Urinary bladder (tissue), 4 donors: ENCODE measurements around the gene HAPSTR1. TPM values are rescaled to one million over a fixed set of nuclear protein-coding genes. Genes with fewer than 3 reads are reported as not detected.
"Not testable (repeated sequence)": the region's sequence is repeated elsewhere in the genome, so short reads cannot be mapped to it uniquely, and the experiment has no call there.

Source experiments
- DNase-seq: peaks from one replicate; pipeline ENCODE4 v3.0.0-alpha.2; 2015; ENCODE audit errors: extremely low spot score
- H3K27ac ChIP-seq: one replicate; pipeline ENCODE4 v1.5.1; 2013; ENCODE audit warnings: low read depth, mild to moderate bottlenecking, moderate library complexity
- H3K36me3 ChIP-seq: one replicate; pipeline ENCODE4 v1.6.1; 2013; ENCODE audit warnings: mild to moderate bottlenecking, moderate library complexity; ENCODE audit not compliant: insufficient read depth
- H3K4me1 ChIP-seq: one replicate; pipeline ENCODE4 v1.6.1; 2013; ENCODE audit warnings: mild to moderate bottlenecking, moderate library complexity; ENCODE audit not compliant: insufficient read depth
- H3K4me3 ChIP-seq: one replicate; pipeline ENCODE4 v1.5.1; 2013; ENCODE audit warnings: low read depth, low read length
- WGBS: extraction: QIAGEN DNeasy Blood & Tissue Kit; methylation state at CpG from one replicate; pipeline ENCODE4 v1.1.7; 2013; 5-methylcytosine and 5-hydroxymethylcytosine counted together
- polyA plus RNA-seq: library from polyadenylated mRNA; stranded (reverse); fragments of 200-250 nt; gene quantifications from one replicate; pipeline ENCODE4 v1.2.3, GENCODE V29; 2013
- total RNA-seq: library from RNA; depleted of rRNA; stranded (reverse); fragments of >200 nt; gene quantifications from one replicate; pipeline ENCODE4 v1.2.3, GENCODE V29; 2014
- donor health status: healthy with polysubstance abuse.
- donor health status: healthy.

Gene HAPSTR1
- total and polyA plus RNA-seq, 2 donors = 16.9 to 69.1 TPM

DNA sequence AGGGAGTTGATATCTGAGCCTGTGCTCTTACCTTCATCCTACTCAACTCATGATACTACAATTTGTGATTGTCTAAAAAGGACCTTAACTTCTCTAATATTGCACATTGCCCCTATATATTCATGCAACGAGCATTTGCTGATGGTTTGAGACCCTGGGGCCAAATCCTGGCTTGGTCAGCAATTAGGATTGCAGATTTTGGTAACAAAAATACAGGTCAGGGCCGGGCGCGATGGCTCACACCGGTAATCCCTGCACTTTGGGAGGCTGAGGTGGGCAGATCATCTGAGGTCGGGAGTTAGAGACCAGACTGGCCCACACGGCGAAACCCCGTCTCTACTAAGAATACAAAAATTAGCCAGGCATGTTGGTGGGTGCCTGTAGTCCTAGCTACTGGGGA, 35.4 kb upstream of the HAPSTR1 start:
- 87% methylated on average over 9 of the region's 9 CpGs for WGBS
- no peak for DNase-seq

DNA sequence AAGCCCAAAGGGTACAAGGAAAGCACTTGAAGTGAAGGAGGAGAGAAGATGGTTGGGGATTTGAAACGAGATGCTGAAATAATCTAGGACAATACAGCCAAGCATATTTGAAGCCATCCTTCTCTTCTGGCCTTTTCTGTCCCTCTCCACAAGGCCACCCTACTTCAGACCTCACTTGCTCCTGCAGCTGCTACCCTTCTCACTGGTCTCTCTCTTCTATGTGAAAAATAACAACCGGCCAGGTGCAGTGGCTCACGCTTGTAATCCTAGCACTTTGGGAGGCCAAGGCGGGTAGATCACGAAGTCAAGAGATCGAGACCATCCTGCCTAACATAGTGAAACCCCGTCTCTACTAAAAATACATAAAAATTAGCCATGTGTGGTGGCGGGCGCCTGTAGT, 33.2 kb upstream of the HAPSTR1 start:
- no peak for DNase-seq
- Histone ChIP-seq H3K27ac (no peak overlapping the region), H3K36me3 (no peaks in the 10 kb centered on the region), H3K4me3 (no peak overlapping the region), H3K4me1 (no peaks in the 10 kb centered on the region)
- 91% methylated on average over 9 of the region's 9 CpGs for WGBS

More for the DNA sequence above, 35.4 kb upstream of the HAPSTR1 start:
- H3K4me1 ChIP-seq = no peaks in the 10 kb centered on the region
- no peak overlapping the region for H3K4me3 ChIP-seq
- no peak overlapping the region for H3K27ac ChIP-seq
- H3K36me3 ChIP-seq = no peaks in the 10 kb centered on the region

DNA sequence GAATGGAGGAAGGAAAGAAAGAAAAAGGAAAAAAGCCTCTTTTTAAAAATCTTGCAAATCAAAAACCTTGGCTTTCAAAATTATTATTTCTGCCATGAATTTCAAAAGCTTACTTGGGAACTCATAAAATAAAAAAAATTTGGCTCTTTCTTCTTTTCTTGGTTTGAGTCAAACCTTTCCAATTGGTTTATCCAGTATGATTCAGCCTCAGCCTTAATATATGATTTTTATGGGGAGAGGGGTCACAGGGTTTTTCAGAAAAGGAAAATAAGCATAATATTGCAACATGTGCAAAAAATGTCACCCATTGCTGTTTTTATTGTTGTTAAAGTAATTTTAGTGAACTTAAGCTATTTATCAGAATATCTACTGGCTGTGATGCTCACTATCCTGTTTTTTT, 31.2 kb upstream of the HAPSTR1 start:
- no peak overlapping the region for H3K27ac ChIP-seq
- DNase-seq = no peak
- no peaks in the 10 kb centered on the region for H3K4me1 ChIP-seq
- H3K4me3 ChIP-seq = no peak overlapping the region
- no peaks in the 10 kb centered on the region for H3K36me3 ChIP-seq

DNA sequence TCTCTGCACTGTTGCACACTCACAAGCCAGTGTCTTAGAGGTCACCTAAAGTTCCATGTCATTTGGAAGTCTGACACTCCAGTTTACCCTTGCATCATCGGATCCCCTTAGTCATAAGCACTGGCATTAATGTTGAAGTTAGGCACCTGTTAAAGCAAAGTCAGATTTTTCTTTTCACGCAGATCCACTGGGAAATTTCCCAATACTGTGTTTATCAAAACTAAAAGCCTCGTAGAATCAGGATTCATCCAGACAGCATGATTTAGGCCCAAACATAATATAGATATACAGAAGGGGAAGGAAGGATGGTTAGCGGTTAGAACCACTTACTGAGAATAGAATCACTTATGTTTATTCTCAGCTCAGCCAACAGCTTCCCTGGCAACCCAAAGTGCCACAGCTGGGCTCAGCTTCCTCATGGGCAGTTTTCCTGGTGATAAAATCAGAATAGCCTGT, 30.1 kb upstream of the HAPSTR1 start:
- no peak for DNase-seq
- 26% methylated on average over 4 of the region's 4 CpGs for WGBS
- H3K4me1 ChIP-seq = no peaks in the 10 kb centered on the region
- H3K27ac ChIP-seq = no peak overlapping the region
- H3K36me3 ChIP-seq = no peaks in the 10 kb centered on the region
- H3K4me3 ChIP-seq = no peak overlapping the region

DNA sequence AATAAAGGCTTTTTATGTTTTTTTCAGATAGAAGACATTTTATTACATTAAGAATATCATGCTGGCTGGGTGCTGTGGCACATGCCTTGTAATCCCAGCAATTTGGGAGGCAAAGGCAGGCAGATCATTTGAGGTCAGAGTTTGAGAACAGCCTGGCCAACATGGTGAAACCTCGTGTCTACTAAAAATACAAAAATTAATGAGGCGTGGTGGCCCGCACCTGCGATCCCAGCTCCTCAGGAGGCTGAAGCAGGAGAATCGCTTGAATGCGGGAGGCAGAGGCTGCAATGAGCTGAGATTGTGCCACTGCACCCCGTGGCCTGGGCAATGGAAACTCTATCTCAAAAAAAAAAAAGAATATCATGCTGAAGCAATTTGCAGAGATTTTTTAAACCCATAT, 29.1 kb upstream of the HAPSTR1 start:
- no peak for DNase-seq
- Histone ChIP-seq H3K4me1 (no peaks in the 10 kb centered on the region), H3K36me3 (no peaks in the 10 kb centered on the region), H3K27ac (no peak overlapping the region), H3K4me3 (no peak overlapping the region)
- 86% methylated on average over 7 of the region's 7 CpGs for WGBS

DNA sequence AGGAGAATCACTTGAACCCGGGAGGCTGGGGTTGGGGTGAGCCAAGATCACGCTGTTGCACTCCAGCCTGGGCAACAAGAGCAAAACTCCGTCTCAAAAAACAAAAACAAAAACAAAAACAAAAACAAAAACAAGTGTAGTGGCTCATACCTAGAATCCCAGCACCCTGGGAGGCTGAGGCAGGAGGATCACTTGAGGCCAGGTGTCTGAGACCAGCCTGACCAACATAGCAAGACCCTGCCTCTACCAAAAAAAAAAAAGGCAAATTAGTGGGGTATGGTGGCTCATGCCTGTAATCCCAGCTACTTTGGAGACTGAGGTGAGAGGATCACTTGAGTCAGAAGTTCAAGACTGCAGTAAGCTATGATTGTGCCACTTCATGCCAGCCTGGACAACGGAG, 26.4 kb upstream of the HAPSTR1 start:
- H3K4me1 ChIP-seq = no peaks in the 10 kb centered on the region
- no peak for DNase-seq
- H3K36me3 ChIP-seq = no peaks in the 10 kb centered on the region
- no peak overlapping the region for H3K4me3 ChIP-seq
- H3K27ac ChIP-seq = no peak overlapping the region
- WGBS = 93% methylated on average over 4 of the region's 4 CpGs

DNA sequence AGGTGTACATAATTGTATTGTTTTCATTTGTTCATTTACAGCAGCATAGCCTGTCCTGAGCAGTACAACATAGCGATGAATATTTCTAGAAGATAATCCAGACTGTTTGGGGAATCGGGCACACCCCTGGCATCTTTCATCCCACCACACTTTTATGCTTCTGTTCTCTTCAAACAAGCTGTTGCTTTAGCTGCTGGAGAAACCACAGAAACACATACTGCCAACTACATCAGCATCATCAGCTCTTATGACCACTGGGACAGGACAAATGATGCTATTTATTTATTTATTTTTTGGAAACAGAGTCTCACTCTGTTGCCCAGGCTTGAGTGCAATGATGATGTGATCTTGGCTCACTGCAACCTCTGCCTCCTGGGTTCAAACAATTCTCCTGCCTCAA, 22.6 kb upstream of the HAPSTR1 start:
- no peak overlapping the region for H3K27ac ChIP-seq
- H3K4me3 ChIP-seq = no peak overlapping the region
- no peaks in the 10 kb centered on the region for H3K4me1 ChIP-seq
- no peak for DNase-seq
- no peaks in the 10 kb centered on the region for H3K36me3 ChIP-seq
- whole genome bisulfite sequencing = 96% methylated on average over 2 of the region's 2 CpGs

DNA sequence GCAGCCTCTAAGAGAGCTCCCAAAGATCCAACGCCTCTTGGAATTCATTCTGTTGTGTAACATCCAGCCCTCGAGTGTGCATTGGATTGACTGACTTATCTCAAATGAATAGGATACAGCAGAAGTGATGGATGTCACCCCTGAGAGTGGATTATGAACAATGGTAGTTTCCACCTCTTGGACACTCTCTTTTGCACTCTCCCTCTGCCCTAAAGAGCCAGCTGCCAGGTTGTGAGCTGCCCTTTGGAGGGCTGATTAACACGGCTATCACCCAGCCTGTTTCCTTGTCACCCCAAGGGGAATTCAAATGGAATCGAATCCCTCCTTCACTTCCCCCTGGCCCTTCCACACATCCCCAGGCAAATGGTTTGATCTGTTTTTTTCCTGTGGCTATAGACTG, 21.2 kb upstream of the HAPSTR1 start:
- Histone ChIP-seq H3K36me3 (no peaks in the 10 kb centered on the region), H3K27ac (no peak overlapping the region), H3K4me3 (no peak overlapping the region), H3K4me1 (no peaks in the 10 kb centered on the region)
- WGBS = 65% methylated on average over 4 of the region's 4 CpGs
- no peak for DNase-seq

DNA sequence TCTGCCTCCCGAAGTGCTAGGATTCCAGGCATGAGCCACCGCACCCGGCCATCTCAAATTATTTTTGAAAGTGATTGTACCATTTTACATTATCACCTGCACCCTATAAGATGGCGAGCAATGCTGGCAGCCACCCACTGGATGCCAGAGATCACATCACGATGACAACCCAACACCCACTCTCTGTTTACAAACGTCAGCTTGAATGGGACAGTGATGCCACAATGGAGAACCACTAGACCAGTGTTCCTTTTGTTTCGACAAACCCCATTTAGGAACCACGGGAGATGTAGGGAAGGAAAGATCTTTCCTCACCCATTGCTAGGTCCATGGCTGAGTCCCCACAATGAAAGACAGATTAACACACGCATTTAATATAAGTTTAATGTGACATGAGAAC, 20.1 kb upstream of the HAPSTR1 start:
- H3K4me3 ChIP-seq = no peak overlapping the region
- 90% methylated on average over 9 of the region's 9 CpGs for WGBS
- no peak for DNase-seq
- H3K36me3 ChIP-seq = no peaks in the 10 kb centered on the region
- H3K4me1 ChIP-seq = no peaks in the 10 kb centered on the region
- no peak overlapping the region for H3K27ac ChIP-seq

DNA sequence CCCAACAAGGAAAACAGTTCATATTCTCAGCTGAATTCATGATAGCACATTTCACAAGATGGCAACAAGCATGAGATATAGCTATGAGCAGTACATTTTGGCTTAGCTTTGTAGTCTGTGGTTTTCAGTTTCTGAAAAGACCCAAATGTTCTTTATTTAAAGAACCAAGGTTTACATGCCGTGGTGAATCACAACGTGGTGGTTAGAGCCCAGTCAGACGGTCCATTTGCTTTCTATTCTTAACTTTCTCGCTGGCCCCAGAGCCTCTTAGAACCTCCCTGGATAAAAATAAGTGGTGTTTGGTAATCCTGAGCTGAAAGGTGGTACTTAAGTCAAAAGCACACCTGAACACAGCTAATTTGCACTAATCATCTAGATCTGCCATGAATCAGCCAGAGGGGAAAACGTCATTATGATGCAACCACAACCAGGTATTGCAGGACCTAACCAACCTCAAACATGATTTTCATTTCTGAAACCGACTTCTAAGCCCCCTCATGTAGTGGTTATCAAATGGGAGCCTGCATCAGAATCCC, 18.6 kb upstream of the HAPSTR1 start:
- WGBS = 53% methylated on average over 6 of the region's 6 CpGs
- no peak for DNase-seq
- no peak overlapping the region for H3K27ac ChIP-seq

DNA sequence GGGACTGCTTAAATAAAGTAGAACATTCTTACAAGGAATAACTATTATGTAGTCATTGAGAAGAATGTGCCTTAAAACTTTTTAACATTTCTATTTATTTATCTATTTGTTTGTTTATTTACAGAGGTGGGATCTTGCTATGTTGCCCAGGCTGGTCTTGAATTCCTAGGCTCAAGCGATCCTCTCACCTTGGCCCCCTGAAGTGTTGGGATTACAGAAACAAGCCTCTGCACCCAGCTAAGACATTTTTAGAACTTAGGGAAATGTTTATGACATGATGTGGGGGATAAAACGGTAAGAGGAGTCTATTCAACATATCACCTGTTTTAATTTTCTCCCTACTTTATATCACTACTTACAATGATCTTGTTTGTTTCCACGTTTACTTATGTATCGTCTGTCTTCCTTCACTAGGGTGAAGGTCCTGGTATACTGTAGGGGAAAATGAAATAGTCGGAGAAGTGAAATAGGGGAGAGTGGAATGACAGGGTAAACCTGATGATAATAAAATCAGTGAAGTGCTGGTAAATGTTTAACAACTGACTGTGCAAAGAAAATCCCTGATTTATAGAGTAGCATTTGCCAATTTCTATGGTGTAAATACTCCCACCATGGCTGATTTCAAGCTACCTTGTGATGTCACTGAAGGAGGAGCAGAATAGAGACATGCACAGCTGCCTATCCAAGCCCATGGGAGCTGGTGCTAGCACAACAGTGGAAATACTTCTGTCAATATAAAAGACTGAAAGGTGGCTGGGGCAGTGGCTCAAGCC, 16.0 kb upstream of the HAPSTR1 start:
- WGBS = 78% methylated on average over 5 of the region's 5 CpGs
- no peak for DNase-seq
- Histone ChIP-seq H3K36me3 (no peaks in the 10 kb centered on the region), H3K4me3 (no peak overlapping the region), H3K4me1 (no peaks in the 10 kb centered on the region), H3K27ac (no peak overlapping the region)

More for the DNA sequence above, 18.6 kb upstream of the HAPSTR1 start:
- H3K36me3 ChIP-seq = no peaks in the 10 kb centered on the region
- no peaks in the 10 kb centered on the region for H3K4me1 ChIP-seq
- H3K4me3 ChIP-seq = no peak overlapping the region

DNA sequence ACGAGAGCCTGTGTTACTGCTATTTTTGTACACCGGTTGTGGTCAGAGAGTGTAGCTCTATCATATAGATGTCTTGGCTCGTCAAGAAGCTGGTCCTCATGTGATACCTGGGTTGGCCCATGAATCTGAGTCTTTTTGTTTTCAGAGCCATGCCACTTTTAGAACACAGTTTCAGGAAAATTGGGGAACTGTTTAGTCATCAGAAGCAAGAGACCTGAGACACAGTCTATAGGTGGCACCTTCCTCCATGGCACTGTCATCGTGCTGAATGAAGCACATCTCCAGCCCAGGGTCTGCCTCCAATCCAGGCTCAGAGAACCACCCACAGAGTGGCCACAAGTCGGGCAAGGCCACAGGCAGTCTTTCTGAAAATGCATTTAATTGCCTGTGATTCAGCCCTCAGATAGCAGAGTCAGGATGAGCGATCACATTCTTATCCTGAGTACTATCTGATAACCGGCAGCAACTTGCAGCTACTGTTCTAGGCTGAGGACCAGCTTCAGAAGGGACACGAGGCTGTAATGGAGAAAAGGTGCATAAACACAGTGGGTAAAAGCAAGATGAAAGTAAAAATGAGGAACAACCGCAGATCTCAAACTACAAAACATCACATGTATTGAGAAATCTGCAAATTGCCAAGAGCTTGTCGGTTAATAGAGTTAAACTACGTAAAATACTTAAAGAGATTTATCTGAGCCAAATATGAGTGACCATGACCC, 14.2 kb upstream of the HAPSTR1 start:
- no peaks in the 10 kb centered on the region for H3K4me1 ChIP-seq
- DNase-seq = no peak
- no peaks in the 10 kb centered on the region for H3K36me3 ChIP-seq
- H3K4me3 ChIP-seq = no peak overlapping the region
- H3K27ac ChIP-seq = no peak overlapping the region
- WGBS = 74% methylated on average over 11 of the region's 11 CpGs

DNA sequence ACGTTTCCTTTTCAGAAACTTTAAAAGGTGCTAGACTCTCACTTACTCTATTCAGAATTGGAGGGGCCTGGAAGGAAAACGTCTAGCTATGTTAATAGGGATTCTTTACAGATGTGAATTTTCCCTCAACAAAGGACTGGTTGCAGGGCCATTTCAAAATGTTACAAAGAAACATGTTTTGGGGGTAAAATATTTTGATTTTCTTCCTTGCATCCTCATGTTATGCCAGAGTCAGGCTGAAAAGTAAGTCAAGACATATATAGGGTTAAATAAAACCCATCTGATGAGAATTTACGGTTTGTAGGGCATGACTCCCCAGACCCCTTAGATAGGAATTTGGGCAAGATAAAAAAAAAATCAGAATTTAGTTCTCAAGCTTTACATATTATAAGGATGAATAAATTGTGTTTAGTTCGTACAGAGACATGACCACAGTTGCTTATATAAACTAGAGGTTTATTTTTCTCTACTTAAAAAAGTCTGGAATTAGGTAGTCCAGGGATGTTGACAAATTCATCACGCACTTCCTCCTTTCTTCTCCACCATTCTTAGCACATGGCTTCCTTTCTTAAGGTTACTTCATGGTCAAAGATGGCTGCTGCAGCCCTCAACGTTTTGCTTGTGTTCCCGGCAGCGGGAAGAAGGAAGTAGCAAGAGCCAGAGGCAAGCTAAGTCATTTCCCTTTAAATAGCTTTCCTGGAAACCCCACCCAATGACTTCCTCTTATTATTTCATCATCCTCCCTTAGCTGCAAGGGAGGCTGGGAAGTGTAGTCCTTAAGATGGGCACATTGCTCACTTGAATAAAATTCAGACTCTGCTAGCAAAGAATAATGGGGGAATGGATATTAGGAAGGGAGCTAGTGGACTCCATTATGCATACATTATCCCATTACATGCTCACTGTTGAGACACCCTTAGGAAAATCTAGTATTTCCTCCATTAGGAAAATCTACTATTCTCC, 12.7 kb upstream of the HAPSTR1 start:
- H3K27ac ChIP-seq, H3K36me3 ChIP-seq, H3K4me3 ChIP-seq, H3K4me1 ChIP-seq, DNase-seq: not testable (repeated sequence)
- WGBS = 65% methylated on average over 8 of the region's 8 CpGs
